Measurements from ENCODE around the gene RBMS3. TPM values are rescaled to one million over a fixed set of nuclear protein-coding genes. Genes with fewer than 3 reads are reported as not detected.

The RBMS3 gene
- total and polyA plus RNA-seq, 2 experiments from 2014 or later: 3.2 to 7.4 TPM

GRCh38 chr3:30044515-30044914 lies 763.6 kb downstream of the RBMS3 start (continued):
- TF ChIP-seq, protein P1, sequence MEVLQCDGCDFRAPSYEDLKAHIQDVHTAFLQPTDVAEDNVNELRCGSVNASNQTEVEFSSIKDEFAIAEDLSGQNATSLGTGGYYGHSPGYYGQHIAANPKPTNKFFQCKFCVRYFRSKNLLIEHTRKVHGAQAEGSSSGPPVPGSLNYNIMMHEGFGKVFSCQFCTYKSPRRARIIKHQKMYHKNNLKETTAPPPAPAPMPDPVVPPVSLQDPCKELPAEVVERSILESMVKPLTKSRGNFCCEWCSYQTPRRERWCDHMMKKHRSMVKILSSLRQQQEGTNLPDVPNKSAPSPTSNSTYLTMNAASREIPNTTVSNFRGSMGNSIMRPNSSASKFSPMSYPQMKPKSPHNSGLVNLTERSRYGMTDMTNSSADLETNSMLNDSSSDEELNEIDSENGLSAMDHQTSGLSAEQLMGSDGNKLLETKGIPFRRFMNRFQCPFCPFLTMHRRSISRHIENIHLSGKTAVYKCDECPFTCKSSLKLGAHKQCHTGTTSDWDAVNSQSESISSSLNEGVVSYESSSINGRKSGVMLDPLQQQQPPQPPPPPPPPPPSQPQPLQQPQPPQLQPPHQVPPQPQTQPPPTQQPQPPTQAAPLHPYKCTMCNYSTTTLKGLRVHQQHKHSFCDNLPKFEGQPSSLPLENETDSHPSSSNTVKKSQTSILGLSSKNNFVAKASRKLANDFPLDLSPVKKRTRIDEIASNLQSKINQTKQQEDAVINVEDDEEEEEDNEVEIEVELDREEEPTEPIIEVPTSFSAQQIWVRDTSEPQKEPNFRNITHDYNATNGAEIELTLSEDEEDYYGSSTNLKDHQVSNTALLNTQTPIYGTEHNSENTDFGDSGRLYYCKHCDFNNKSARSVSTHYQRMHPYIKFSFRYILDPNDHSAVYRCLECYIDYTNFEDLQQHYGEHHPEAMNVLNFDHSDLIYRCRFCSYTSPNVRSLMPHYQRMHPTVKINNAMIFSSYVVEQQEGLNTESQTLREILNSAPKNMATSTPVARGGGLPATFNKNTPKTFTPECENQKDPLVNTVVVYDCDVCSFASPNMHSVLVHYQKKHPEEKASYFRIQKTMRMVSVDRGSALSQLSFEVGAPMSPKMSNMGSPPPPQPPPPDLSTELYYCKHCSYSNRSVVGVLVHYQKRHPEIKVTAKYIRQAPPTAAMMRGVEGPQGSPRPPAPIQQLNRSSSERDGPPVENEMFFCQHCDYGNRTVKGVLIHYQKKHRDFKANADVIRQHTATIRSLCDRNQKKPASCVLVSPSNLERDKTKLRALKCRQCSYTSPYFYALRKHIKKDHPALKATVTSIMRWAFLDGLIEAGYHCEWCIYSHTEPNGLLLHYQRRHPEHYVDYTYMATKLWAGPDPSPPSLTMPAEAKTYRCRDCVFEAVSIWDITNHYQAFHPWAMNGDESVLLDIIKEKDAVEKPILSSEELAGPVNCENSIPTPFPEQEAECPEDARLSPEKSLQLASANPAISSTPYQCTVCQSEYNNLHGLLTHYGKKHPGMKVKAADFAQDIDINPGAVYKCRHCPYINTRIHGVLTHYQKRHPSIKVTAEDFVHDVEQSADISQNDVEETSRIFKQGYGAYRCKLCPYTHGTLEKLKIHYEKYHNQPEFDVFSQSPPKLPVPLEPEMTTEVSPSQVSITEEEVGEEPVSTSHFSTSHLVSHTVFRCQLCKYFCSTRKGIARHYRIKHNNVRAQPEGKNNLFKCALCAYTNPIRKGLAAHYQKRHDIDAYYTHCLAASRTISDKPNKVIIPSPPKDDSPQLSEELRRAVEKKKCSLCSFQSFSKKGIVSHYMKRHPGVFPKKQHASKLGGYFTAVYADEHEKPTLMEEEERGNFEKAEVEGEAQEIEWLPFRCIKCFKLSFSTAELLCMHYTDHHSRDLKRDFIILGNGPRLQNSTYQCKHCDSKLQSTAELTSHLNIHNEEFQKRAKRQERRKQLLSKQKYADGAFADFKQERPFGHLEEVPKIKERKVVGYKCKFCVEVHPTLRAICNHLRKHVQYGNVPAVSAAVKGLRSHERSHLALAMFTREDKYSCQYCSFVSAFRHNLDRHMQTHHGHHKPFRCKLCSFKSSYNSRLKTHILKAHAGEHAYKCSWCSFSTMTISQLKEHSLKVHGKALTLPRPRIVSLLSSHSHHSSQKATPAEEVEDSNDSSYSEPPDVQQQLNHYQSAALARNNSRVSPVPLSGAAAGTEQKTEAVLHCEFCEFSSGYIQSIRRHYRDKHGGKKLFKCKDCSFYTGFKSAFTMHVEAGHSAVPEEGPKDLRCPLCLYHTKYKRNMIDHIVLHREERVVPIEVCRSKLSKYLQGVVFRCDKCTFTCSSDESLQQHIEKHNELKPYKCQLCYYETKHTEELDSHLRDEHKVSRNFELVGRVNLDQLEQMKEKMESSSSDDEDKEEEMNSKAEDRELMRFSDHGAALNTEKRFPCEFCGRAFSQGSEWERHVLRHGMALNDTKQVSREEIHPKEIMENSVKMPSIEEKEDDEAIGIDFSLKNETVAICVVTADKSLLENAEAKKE (CRISPR knock-in tag; IDR thresholded peaks at IDR 0.05): no peak
- TF ChIP-seq ZNF114 (CRISPR knock-in tag; IDR thresholded peaks at IDR 0.05): no peak
- TF ChIP-seq, protein P2, sequence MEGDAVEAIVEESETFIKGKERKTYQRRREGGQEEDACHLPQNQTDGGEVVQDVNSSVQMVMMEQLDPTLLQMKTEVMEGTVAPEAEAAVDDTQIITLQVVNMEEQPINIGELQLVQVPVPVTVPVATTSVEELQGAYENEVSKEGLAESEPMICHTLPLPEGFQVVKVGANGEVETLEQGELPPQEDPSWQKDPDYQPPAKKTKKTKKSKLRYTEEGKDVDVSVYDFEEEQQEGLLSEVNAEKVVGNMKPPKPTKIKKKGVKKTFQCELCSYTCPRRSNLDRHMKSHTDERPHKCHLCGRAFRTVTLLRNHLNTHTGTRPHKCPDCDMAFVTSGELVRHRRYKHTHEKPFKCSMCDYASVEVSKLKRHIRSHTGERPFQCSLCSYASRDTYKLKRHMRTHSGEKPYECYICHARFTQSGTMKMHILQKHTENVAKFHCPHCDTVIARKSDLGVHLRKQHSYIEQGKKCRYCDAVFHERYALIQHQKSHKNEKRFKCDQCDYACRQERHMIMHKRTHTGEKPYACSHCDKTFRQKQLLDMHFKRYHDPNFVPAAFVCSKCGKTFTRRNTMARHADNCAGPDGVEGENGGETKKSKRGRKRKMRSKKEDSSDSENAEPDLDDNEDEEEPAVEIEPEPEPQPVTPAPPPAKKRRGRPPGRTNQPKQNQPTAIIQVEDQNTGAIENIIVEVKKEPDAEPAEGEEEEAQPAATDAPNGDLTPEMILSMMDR (conservative IDR thresholded peaks at IDR 0.05; ENCODE audit: low read depth in 2 of 2): no peak
- no peak for TF ChIP-seq EZH2phosphoT487 (IDR thresholded peaks at IDR 0.05; ENCODE audit: unreplicated experiment)
- no peak for TF ChIP-seq ZNF331 (CRISPR knock-in tag; IDR thresholded peaks at IDR 0.05; ENCODE audit: low read depth)
- TF ChIP-seq POLR2AphosphoS5 (IDR thresholded peaks at IDR 0.05; ENCODE audit: low read depth): no peak
- no peak for TF ChIP-seq EZH2 (IDR thresholded peaks at IDR 0.05; ENCODE audit: low read depth, unreplicated experiment)
- TF ChIP-seq JUNB (IDR thresholded peaks at IDR 0.05; ENCODE audit: unreplicated experiment): no peak
- TF ChIP-seq CREB1 (CRISPR knock-in tag; IDR thresholded peaks at IDR 0.05; ENCODE audit: low read depth): no peak
